SU-DHL-6 (cell line): ENCODE data around the gene CEBPZOS.

Source experiments
- H2AFZ ChIP-seq: fragments of 200-600 bp; sonication (generic); 2 replicates; pipeline ENCODE4 v1.6.1; 2014; ENCODE audit warnings: low read depth, mild to moderate bottlenecking, moderate library complexity, mixed read lengths, antibody characterized with exemption, low read length; ENCODE audit not compliant: severe bottlenecking
- H3F3A ChIP-seq: fragments of 200-600 bp; shearing (Covaris generic); 2 replicates; pipeline ENCODE4 v1.6.0; 2016; ENCODE audit warnings: antibody characterized with exemption, mild to moderate bottlenecking; ENCODE audit not compliant: insufficient read depth
- H3K27ac ChIP-seq: fragments of 200-600 bp; sonication (generic); 2 replicates; pipeline ENCODE4 v1.5.1; 2016; ENCODE audit warnings: low read depth, mild to moderate bottlenecking, low read length, moderate library complexity, mixed read lengths
- H3K27me3 ChIP-seq: fragments of 200-600 bp; sonication (generic), shearing (Covaris generic); 2 replicates; pipeline ENCODE4 v1.6.0; 2014; ENCODE audit warnings: mild to moderate bottlenecking, low read length
- H3K36me3 ChIP-seq: fragments of 200-600 bp; sonication (generic); 2 replicates; pipeline ENCODE4 v1.6.1; 2014; ENCODE audit warnings: mild to moderate bottlenecking, low read length, mixed read lengths
- H3K4me2 ChIP-seq: fragments of 300-600, 200-600 bp; shearing (Covaris generic), sonication (generic); 2 replicates; pipeline ENCODE4 v1.6.0; 2014; ENCODE audit warnings: low read length, low read depth, mild to moderate bottlenecking; ENCODE audit not compliant: poor library complexity, severe bottlenecking
- H3K4me3 ChIP-seq: fragments of 200-600 bp; sonication (generic); 2 replicates; pipeline ENCODE4 v1.5.1; 2014; ENCODE audit warnings: antibody characterized with exemption, low read length, mild to moderate bottlenecking, mixed read lengths; ENCODE audit not compliant: insufficient read depth, poor library complexity, severe bottlenecking
- H3K79me2 ChIP-seq: fragments of 200-600 bp; sonication (generic); 2 replicates; pipeline ENCODE4 v1.6.1; 2014; ENCODE audit warnings: mild to moderate bottlenecking, low read length, moderate library complexity; ENCODE audit not compliant: insufficient read depth
- H3K9ac ChIP-seq: fragments of 200-600 bp; sonication (generic); 2 replicates; pipeline ENCODE4 v1.7.0; 2014; ENCODE audit warnings: mild to moderate bottlenecking, low read length
- H3K9me2 ChIP-seq: fragments of 200-600 bp; sonication (generic); replicated peaks from 2 replicates; pipeline ENCODE4 v1.6.1; 2014; ENCODE audit warnings: low read length; ENCODE audit not compliant: insufficient read depth
- H3K9me3 ChIP-seq: fragments of 200-600 bp; sonication (generic); 2 replicates; pipeline ENCODE4 v1.6.1; 2014; ENCODE audit warnings: low read length, mixed read lengths; ENCODE audit not compliant: insufficient read depth
- H4K20me1 ChIP-seq: fragments of 200-600 bp; sonication (generic); 2 replicates; pipeline ENCODE4 v1.6.1; 2014; ENCODE audit warnings: low read depth, mild to moderate bottlenecking, antibody characterized with exemption, low read length, moderate library complexity, mixed read lengths
- CTCF ChIP-seq: fragments of 200-600 bp; sonication (generic); IDR thresholded peaks from one replicate; pipeline ENCODE4 v1.5.1; 2017; ENCODE audit warnings: antibody characterized with exemption, mild to moderate bottlenecking, low read length, moderate library complexity; ENCODE audit not compliant: insufficient read depth, poor library complexity, severe bottlenecking
- EZH2phosphoT487 ChIP-seq: fragments of 200-600 bp; sonication (generic), shearing (Covaris generic); conservative IDR thresholded peaks from 2 replicates; pipeline ENCODE4 v1.6.1; 2018; ENCODE audit warnings: mild to moderate bottlenecking, antibody characterized with exemption, low read length, moderate library complexity, mixed read lengths

Gene CEBPZOS

GRCh38 chr2:37231241-37232130 is 35.2 kb downstream of the CEBPZOS start, which contains the start of the genes CEBPZ and NDUFAF7:
CEBPZ (minus strand) TSS chr2:37231596; CDS start chr2:37231567, 29 bp downstream.
NDUFAF7 (plus strand) TSS chr2:37231658; CDS start chr2:37231706, 48 bp downstream.
- no peak for TF ChIP-seq CTCF
- TF ChIP-seq EZH2phosphoT487, result no peak
- Histone ChIP-seq H3K4me3 (peak within 1 kb of the TSS; percentile 74), H3K27ac (peak within 1 kb of the TSS; percentile 48), H3F3A (no peaks in the 10 kb centered on the region), H2AFZ (peak within 1 kb of the TSS; percentile 78), H3K79me2 (peaks cover 91% of the 10 kb centered on the region), H3K4me2 (peak within 1 kb of the TSS; percentile 98), H3K9me2 (no peaks in the 10 kb centered on the region), H3K9me3 (no peaks in the 10 kb centered on the region), H4K20me1 (peaks cover 9% of the 10 kb centered on the region), H3K36me3 (peaks cover 22% of the 10 kb centered on the region; the same call in 1 of the 2 replicates), H3K27me3 (no peaks in the 10 kb centered on the region), H3K9ac (peak within 1 kb of the TSS; percentile 76)

- Histone ChIP-seq H3F3A (no peaks in the 10 kb centered on the region), H3K27me3 (no peaks in the 10 kb centered on the region), H3K9me3 (no peaks in the 10 kb centered on the region), H3K36me3 (peaks cover 15% of the 10 kb centered on the region; the same call in 1 of the 2 replicates), H3K79me2 (peaks cover 83% of the 10 kb centered on the region), H3K9me2 (no peaks in the 10 kb centered on the region), H4K20me1 (peaks cover 4% of the 10 kb centered on the region; the same call in 1 of the 2 replicates), H3K4me2 (peak overlapping the region; percentile 98), H3K27ac (peak overlapping the region; percentile 48; the same call in 1 of the 2 replicates), H3K9ac (peak overlapping the region; percentile 76), H2AFZ (peak overlapping the region; percentile 78), H3K4me3 (peak overlapping the region; percentile 74)
- TF ChIP-seq CTCF (no peak), EZH2phosphoT487 (no peak)
Observed at GRCh38 chr2:37232131-37232933, 36.0 kb downstream of the CEBPZOS start.

GRCh38 chr2:37243435-37243834 is 47.1 kb downstream of the CEBPZOS start:
- H3K4me3 ChIP-seq, result no peak overlapping the region
- H3F3A ChIP-seq, result peaks cover 31% of the 10 kb centered on the region
- H3K9me3 ChIP-seq, result no peaks in the 10 kb centered on the region
- H3K27ac ChIP-seq, result no peak overlapping the region
- H3K4me2 ChIP-seq, result no peak overlapping the region
- no peaks in the 10 kb centered on the region for H3K27me3 ChIP-seq
- no peaks in the 10 kb centered on the region for H4K20me1 ChIP-seq
- TF ChIP-seq CTCF (no peak), EZH2phosphoT487 (no peak)
- no peak overlapping the region for H3K9ac ChIP-seq
- no peaks in the 10 kb centered on the region for H3K79me2 ChIP-seq
- peaks cover 35% of the 10 kb centered on the region; the same call in 1 of the 2 replicates for H3K36me3 ChIP-seq
- H3K9me2 ChIP-seq, result no peaks in the 10 kb centered on the region
- no peak overlapping the region for H2AFZ ChIP-seq
